GM10266 (cell line): ENCODE data around the gene ARFRP1.
"Not testable (repeated sequence)": the region's sequence is repeated elsewhere in the genome, so short reads cannot be mapped to it uniquely, and the experiment has no call there.

Experiments used
- DNase-seq: peaks from one replicate; pipeline ENCODE4 v3.0.0; 2012; ENCODE audit errors: extremely low spot score
- CTCF ChIP-seq: IDR thresholded peaks from 2 replicates; pipeline ENCODE4 v1.5.1; 2012; ENCODE audit warnings: mild to moderate bottlenecking, low read depth; ENCODE audit not compliant: control insufficient read depth, insufficient read depth; ENCODE audit errors: missing control alignments

ARFRP1 gene

GRCh38 chr20:63678667-63679465 is 28.9 kb downstream of the ARFRP1 start:
- TF ChIP-seq CTCF: no peak
- DNase-seq: no peak

- no peak for DNase-seq
- TF ChIP-seq CTCF: no peak
These were observed 29.7 kb downstream of the ARFRP1 start for GRCh38 chr20:63678071-63678470.

- no peak for DNase-seq
These were observed 32.0 kb downstream of the ARFRP1 start for GRCh38 chr20:63675681-63676368.

GRCh38 chr20:63673951-63674350 is 33.8 kb downstream of the ARFRP1 start:
- TF ChIP-seq CTCF: no peak
- no peak for DNase-seq

More at GRCh38 chr20:63675681-63676368, 32.0 kb downstream of the ARFRP1 start:
- no peak for TF ChIP-seq CTCF

GRCh38 chr20:63672666-63673065 is 35.1 kb downstream of the ARFRP1 start:
- no peak for DNase-seq
- TF ChIP-seq CTCF: no peak

- DNase-seq: not testable (repeated sequence)
These were observed 36.1 kb downstream of the ARFRP1 start for GRCh38 chr20:63671695-63672094.

GRCh38 chr20:63668351-63668750 is 39.4 kb downstream of the ARFRP1 start:
- no peak for TF ChIP-seq CTCF
- no peak for DNase-seq

GRCh38 chr20:63667858-63668257 is 39.9 kb downstream of the ARFRP1 start:
- no peak for DNase-seq
- TF ChIP-seq CTCF: no peak
